ENCODE measurements around the gene NR5A2. TPM values are rescaled to one million over a fixed set of nuclear protein-coding genes. Genes with fewer than 3 reads are reported as not detected.

NR5A2 gene
- total RNA-seq, 4 donors from 2014 or later: 5.0 to 21.5 (median 11.8) TPM

DNA sequence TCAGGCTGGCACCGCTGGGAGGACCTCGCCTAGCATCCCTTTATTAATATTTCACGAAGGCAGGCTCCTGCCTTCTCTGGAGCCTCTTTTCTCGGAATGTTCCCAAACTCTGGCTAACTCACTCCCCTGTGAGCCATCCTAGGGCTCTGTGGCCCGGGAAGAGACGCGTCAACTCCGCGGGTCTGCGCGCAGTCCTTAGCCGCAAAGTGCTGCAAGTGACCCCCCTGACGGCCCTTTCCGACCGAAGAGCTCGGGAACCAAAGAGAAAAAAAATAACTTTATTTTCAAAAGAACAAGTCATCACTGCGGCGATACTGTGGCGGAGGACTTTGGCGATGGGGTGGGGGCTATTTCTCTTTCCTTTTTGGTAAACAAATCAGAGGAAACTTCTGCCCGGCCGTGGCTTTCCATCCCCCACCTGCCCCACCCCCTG lies 14.6 kb downstream of the NR5A2 start:
- H3K27me3 ChIP-seq: peaks cover 0 to 66% of the 10 kb centered on the region in 2 donors
- H3K9me3 ChIP-seq: no peaks in the 10 kb centered on the region
- peak overlapping the region; percentile 10 to 23 for H3K4me3 ChIP-seq
- DNase-seq: no peak
- intact Hi-C loops (cut with DNase I; ENCODE audit: low total_unique reads): no loop called here
- no peak for TF ChIP-seq POLR2A (IDR thresholded peaks at IDR 0.05)
- peak overlapping the region; percentile 66 to 83 for H3K27ac ChIP-seq
- no peaks in the 10 kb centered on the region for H3K36me3 ChIP-seq
- H3K4me1 ChIP-seq: peaks cover 0 to 7% of the 10 kb centered on the region in 2 donors

DNA sequence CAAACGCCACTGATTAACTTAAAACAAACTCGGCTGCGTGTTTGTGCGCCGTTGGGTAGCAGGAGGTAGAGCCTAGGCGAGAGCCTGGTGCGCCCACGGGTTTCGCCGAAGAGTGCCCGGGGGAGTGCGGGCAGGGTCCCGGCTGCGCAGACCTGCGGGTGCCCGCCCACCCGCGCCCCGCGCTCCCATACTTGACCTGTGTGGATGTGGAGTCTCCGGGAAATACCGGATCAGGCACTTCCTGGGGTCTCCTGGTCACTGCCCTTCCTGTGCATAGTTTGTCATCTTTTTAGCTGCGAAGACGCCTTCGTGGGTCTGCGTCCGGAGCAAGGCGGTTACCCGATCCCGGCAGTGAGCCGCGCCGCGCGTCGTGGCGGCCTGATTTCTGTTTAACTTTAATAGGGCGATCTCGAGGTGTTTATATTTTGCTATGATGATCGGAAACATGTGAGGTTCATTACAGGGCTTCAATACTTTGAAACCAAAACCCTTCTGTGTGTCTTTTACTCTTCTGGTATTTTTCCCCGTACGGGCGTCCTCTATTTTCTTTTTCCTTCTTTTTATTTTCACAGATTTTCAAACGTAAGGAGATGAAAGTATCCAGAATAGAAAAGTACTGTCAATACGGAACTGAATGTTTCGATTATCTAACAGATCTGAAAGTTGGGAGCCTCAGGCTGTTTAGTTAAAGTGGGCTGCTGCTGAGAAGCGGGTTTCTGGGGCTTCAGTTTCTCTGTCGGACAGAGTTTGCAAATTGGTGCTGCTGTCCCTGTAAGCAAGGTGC lies 15.2 kb downstream of the NR5A2 start:
- H3K27ac ChIP-seq: peak overlapping the region; percentile 66 to 83
- H3K4me1 ChIP-seq: peaks cover 0 to 7% of the 10 kb centered on the region in 2 donors
- no peaks in the 10 kb centered on the region for H3K9me3 ChIP-seq
- DNase-seq: no peak
- intact Hi-C loops (cut with DNase I; ENCODE audit: low total_unique reads): no loop called here
- H3K4me3 ChIP-seq: peak overlapping the region; percentile 10 to 23
- H3K36me3 ChIP-seq: no peaks in the 10 kb centered on the region
- TF ChIP-seq, protein P1, sequence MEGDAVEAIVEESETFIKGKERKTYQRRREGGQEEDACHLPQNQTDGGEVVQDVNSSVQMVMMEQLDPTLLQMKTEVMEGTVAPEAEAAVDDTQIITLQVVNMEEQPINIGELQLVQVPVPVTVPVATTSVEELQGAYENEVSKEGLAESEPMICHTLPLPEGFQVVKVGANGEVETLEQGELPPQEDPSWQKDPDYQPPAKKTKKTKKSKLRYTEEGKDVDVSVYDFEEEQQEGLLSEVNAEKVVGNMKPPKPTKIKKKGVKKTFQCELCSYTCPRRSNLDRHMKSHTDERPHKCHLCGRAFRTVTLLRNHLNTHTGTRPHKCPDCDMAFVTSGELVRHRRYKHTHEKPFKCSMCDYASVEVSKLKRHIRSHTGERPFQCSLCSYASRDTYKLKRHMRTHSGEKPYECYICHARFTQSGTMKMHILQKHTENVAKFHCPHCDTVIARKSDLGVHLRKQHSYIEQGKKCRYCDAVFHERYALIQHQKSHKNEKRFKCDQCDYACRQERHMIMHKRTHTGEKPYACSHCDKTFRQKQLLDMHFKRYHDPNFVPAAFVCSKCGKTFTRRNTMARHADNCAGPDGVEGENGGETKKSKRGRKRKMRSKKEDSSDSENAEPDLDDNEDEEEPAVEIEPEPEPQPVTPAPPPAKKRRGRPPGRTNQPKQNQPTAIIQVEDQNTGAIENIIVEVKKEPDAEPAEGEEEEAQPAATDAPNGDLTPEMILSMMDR (IDR thresholded peaks at IDR 0.05): no peak
- TF ChIP-seq POLR2A (IDR thresholded peaks at IDR 0.05): no peak
- peaks cover 0 to 62% of the 10 kb centered on the region in 2 donors for H3K27me3 ChIP-seq

DNA sequence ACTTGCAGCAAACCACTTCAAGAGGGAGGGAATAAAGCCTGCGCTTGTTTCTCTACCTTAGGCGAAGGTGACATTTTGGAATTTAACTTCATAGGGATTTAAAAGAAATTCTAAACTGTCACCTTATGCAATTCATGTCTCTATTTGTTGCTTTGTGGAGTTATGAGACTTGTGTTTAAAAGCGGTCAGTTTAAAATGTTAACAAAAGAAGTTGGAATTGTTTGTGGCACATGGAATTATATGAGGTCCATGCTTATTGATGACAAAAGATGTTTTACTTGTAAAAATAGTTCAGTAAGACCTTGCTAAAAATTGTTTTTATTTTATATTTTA lies 15.8 kb downstream of the NR5A2 start:
- TF ChIP-seq, protein P1 (IDR thresholded peaks at IDR 0.05): no peak
- TF ChIP-seq POLR2A (IDR thresholded peaks at IDR 0.05): no peak
- Histone ChIP-seq H3K27ac (peak overlapping the region; percentile 66 to 83), H3K36me3 (no peaks in the 10 kb centered on the region), H3K9me3 (no peaks in the 10 kb centered on the region), H3K27me3 (peaks cover 0 to 57% of the 10 kb centered on the region in 2 donors), H3K4me1 (peaks cover 0 to 7% of the 10 kb centered on the region in 2 donors), H3K4me3 (peak overlapping the region; percentile 10 to 23)
- intact Hi-C loops (cut with DNase I; ENCODE audit: low total_unique reads): no loop called here
- no peak for DNase-seq

DNA sequence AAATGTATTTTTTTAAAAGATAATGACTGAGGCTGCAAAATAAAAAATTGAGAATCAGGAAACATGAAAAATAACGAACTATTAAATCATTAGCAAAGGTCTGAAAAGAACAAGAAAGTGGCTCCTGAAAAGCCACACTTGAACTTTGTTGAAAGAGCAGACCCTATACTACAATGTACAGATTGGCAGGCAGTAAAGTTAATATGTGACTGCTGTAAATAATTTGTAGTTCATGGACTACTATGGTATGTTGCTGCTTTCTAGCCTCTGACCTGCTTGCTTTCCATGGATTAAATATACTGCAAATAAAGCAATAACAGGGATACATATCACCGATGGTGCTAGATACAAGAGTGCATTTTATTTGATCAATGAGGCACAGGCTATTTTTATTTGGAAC lies 18.6 kb downstream of the NR5A2 start:
- Histone ChIP-seq H3K27ac (peak overlapping the region in 1 of 2 donors; percentile 83), H3K4me3 (no peak overlapping the region), H3K27me3 (peaks cover 0 to 37% of the 10 kb centered on the region in 2 donors), H3K36me3 (no peaks in the 10 kb centered on the region), H3K9me3 (no peaks in the 10 kb centered on the region), H3K4me1 (no peaks in the 10 kb centered on the region)
- intact Hi-C loops (cut with DNase I; ENCODE audit: low total_unique reads): no loop called here
- no peak for TF ChIP-seq POLR2A (IDR thresholded peaks at IDR 0.05)
- TF ChIP-seq, protein P1 (IDR thresholded peaks at IDR 0.05): no peak
- no peak for DNase-seq

DNA sequence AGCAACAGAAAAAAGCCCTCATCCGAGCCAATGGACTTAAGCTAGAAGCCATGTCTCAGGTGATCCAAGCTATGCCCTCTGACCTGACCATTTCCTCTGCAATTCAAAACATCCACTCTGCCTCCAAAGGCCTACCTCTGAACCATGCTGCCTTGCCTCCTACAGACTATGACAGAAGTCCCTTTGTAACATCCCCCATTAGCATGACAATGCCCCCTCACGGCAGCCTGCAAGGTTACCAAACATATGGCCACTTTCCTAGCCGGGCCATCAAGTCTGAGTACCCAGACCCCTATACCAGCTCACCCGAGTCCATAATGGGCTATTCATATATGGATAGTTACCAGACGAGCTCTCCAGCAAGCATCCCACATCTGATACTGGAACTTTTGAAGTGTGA lies 20.7 kb downstream of the NR5A2 start:
- Histone ChIP-seq H3K27ac (no peak overlapping the region), H3K9me3 (no peaks in the 10 kb centered on the region), H3K4me1 (no peaks in the 10 kb centered on the region), H3K27me3 (peaks cover 0 to 31% of the 10 kb centered on the region in 2 donors), H3K4me3 (no peak overlapping the region), H3K36me3 (no peaks in the 10 kb centered on the region)
- TF ChIP-seq, protein P1 (IDR thresholded peaks at IDR 0.05): no peak
- no peak for DNase-seq
- intact Hi-C loops (cut with DNase I; ENCODE audit: low total_unique reads): no loop called here
